ENCODE data around the gene OR4C45. TPM values are rescaled to one million over a fixed set of nuclear protein-coding genes. Genes with fewer than 3 reads are reported as not detected.

OR4C45 gene
- total RNA-seq, 2 donors from 2014 or later, result not detected

GRCh38 chr11:50080256-50080655, 47.6 kb downstream of the OR4C45 start:
- Histone ChIP-seq H3K4me3 (no peak overlapping the region), H3K36me3 (no peaks in the 10 kb centered on the region), H3K4me1 (replicated peaks) (no peaks in the 10 kb centered on the region), H3K9me3 (no peaks in the 10 kb centered on the region), H3K27me3 (replicated peaks; ENCODE audit: insufficient read depth) (no peaks in the 10 kb centered on the region), H3K27ac (no peak overlapping the region)
- no peak for DNase-seq (ENCODE audit: low spot score)
- TF ChIP-seq CTCF (IDR thresholded peaks at IDR 0.05) (no peak), POLR2AphosphoS5 (IDR thresholded peaks at IDR 0.05) (no peak), POLR2A (IDR thresholded peaks at IDR 0.05) (no peak)
- intact Hi-C loops (cut with DNase I), result no loop called here

Other genes with a start within 250 kb of the OR4C45 start
- not detected for gene OR4C13, start 80.5 kb upstream of the OR4C45 start, total RNA-seq
- gene OR4C12, start 50.3 kb upstream of the OR4C45 start, total RNA-seq, result not detected

Measured in prostate gland (tissue), 2 donors.